ENCODE data around the gene FADS6.
"Not testable (repeated sequence)": the region's sequence is repeated elsewhere in the genome, so short reads cannot be mapped to it uniquely, and the experiment has no call there.

Gene FADS6

GRCh38 chr17:74907012-74907411 is 13.6 kb upstream of the FADS6 start:
- Histone ChIP-seq H3K27ac (ENCODE audit: low read length) (no peak overlapping the region), H3K4me2 (ENCODE audit: low read depth, low read length) (no peak overlapping the region)
- DNase-seq, result no peak

GRCh38 chr17:74906214-74906793 is 12.9 kb upstream of the FADS6 start:
- DNase-seq; H3K4me1 ChIP-seq (ENCODE audit: low read length); H3K4me3 ChIP-seq (ENCODE audit: low read length); H3K9ac ChIP-seq (ENCODE audit: low read length); H3K27ac ChIP-seq (ENCODE audit: low read length); H2AFZ ChIP-seq (ENCODE audit: low read length); H3K79me2 ChIP-seq (ENCODE audit: low read length); H3K36me3 ChIP-seq (replicated peaks; ENCODE audit: insufficient read depth, low read length); H4K20me1 ChIP-seq (ENCODE audit: insufficient read depth, low read length); H3F3A ChIP-seq (ENCODE audit: insufficient read depth, low read length); H3K9me2 ChIP-seq (replicated peaks; ENCODE audit: insufficient read depth, low read length); H3K4me2 ChIP-seq (ENCODE audit: low read depth, low read length); H3K9me3 ChIP-seq (replicated peaks; ENCODE audit: insufficient read depth, low read length): not testable (repeated sequence)
- peaks cover 49% of the 10 kb centered on the region for H3K27me3 ChIP-seq (replicated peaks; ENCODE audit: insufficient read depth, low read length)

More at GRCh38 chr17:74907012-74907411, 13.6 kb upstream of the FADS6 start:
- TF ChIP-seq CTCF (IDR thresholded peaks at IDR 0.05; ENCODE audit: low read length) (no peak), EZH2 (optimal IDR thresholded peaks at IDR 0.05; ENCODE audit: low read depth, low read length) (no peak), EZH2phosphoT487 (IDR thresholded peaks at IDR 0.05; ENCODE audit: low read length) (no peak)
- H3K9ac ChIP-seq (ENCODE audit: low read length), result no peak overlapping the region
- no peaks in the 10 kb centered on the region for H4K20me1 ChIP-seq (ENCODE audit: insufficient read depth, low read length)
- no peaks in the 10 kb centered on the region for H3K36me3 ChIP-seq (replicated peaks; ENCODE audit: insufficient read depth, low read length)
- H2AFZ ChIP-seq (ENCODE audit: low read length), result no peak overlapping the region
- H3K9me3 ChIP-seq (replicated peaks; ENCODE audit: insufficient read depth, low read length), result no peaks in the 10 kb centered on the region
- no peaks in the 10 kb centered on the region for H3K79me2 ChIP-seq (ENCODE audit: low read length)
- no peak overlapping the region for H3K4me3 ChIP-seq (ENCODE audit: low read length)
- no peaks in the 10 kb centered on the region for H3F3A ChIP-seq (ENCODE audit: insufficient read depth, low read length)
- no peaks in the 10 kb centered on the region for H3K4me1 ChIP-seq (ENCODE audit: low read length)
- peaks cover 46% of the 10 kb centered on the region for H3K27me3 ChIP-seq (replicated peaks; ENCODE audit: insufficient read depth, low read length)
- no peaks in the 10 kb centered on the region for H3K9me2 ChIP-seq (replicated peaks; ENCODE audit: insufficient read depth, low read length)

GRCh38 chr17:74904687-74905409 is 11.4 kb upstream of the FADS6 start:
- no peaks in the 10 kb centered on the region for H3F3A ChIP-seq (ENCODE audit: insufficient read depth, low read length)
- H3K4me3 ChIP-seq (ENCODE audit: low read length), result no peak overlapping the region
- H3K9me3 ChIP-seq (replicated peaks; ENCODE audit: insufficient read depth, low read length), result no peaks in the 10 kb centered on the region
- no peaks in the 10 kb centered on the region for H3K36me3 ChIP-seq (replicated peaks; ENCODE audit: insufficient read depth, low read length)
- no peak for DNase-seq
- no peak overlapping the region for H2AFZ ChIP-seq (ENCODE audit: low read length)
- no peaks in the 10 kb centered on the region for H3K9me2 ChIP-seq (replicated peaks; ENCODE audit: insufficient read depth, low read length)
- TF ChIP-seq EZH2 (optimal IDR thresholded peaks at IDR 0.05; ENCODE audit: low read depth, low read length), result no peak
- TF ChIP-seq EZH2phosphoT487 (IDR thresholded peaks at IDR 0.05; ENCODE audit: low read length), result no peak
- no peak for TF ChIP-seq CTCF (IDR thresholded peaks at IDR 0.05; ENCODE audit: low read length)
- H3K27me3 ChIP-seq (replicated peaks; ENCODE audit: insufficient read depth, low read length), result peaks cover 57% of the 10 kb centered on the region
- H3K27ac ChIP-seq (ENCODE audit: low read length), result no peak overlapping the region
- H3K9ac ChIP-seq (ENCODE audit: low read length), result no peak overlapping the region
- no peaks in the 10 kb centered on the region for H3K79me2 ChIP-seq (ENCODE audit: low read length)
- H3K4me2 ChIP-seq (ENCODE audit: low read depth, low read length), result no peak overlapping the region
- H3K4me1 ChIP-seq (ENCODE audit: low read length), result no peaks in the 10 kb centered on the region
- H4K20me1 ChIP-seq (ENCODE audit: insufficient read depth, low read length), result no peaks in the 10 kb centered on the region

- DNase-seq, result no peak
- Histone ChIP-seq H3K27me3 (replicated peaks; ENCODE audit: insufficient read depth, low read length) (peaks cover 66% of the 10 kb centered on the region), H3K9me2 (replicated peaks; ENCODE audit: insufficient read depth, low read length) (no peaks in the 10 kb centered on the region), H4K20me1 (ENCODE audit: insufficient read depth, low read length) (no peaks in the 10 kb centered on the region), H3K4me3 (ENCODE audit: low read length) (no peak overlapping the region), H3K4me2 (ENCODE audit: low read depth, low read length) (no peak overlapping the region), H3K36me3 (replicated peaks; ENCODE audit: insufficient read depth, low read length) (no peaks in the 10 kb centered on the region), H3K9ac (ENCODE audit: low read length) (no peak overlapping the region), H2AFZ (ENCODE audit: low read length) (no peak overlapping the region), H3K4me1 (ENCODE audit: low read length) (no peaks in the 10 kb centered on the region), H3F3A (ENCODE audit: insufficient read depth, low read length) (no peaks in the 10 kb centered on the region), H3K27ac (ENCODE audit: low read length) (no peak overlapping the region), H3K9me3 (replicated peaks; ENCODE audit: insufficient read depth, low read length) (no peaks in the 10 kb centered on the region), H3K79me2 (ENCODE audit: low read length) (no peaks in the 10 kb centered on the region)
- TF ChIP-seq EZH2 (optimal IDR thresholded peaks at IDR 0.05; ENCODE audit: low read depth, low read length) (no peak), EZH2phosphoT487 (IDR thresholded peaks at IDR 0.05; ENCODE audit: low read length) (no peak), CTCF (IDR thresholded peaks at IDR 0.05; ENCODE audit: low read length) (no peak)
Measured at GRCh38 chr17:74903671-74904070, 10.2 kb upstream of the FADS6 start.
